HepG2 (cell line): ENCODE results near the gene ARL11. TPM values are rescaled to one million over a fixed set of nuclear protein-coding genes. Genes with fewer than 3 reads are reported as not detected.

Experiments used
- ATAC-seq: fragments of 200-7000 bp; cut with Tn5 transposase; 3 replicates; pipeline ENCODE4 v1.9.1; 2020; ENCODE audit warnings: mild to moderate bottlenecking, moderate library complexity
- BruUV-seq: library from RNA; stranded (reverse); fragments of 400-500 nt; replicated peaks from 2 replicates; lab custom pipeline; 2021; lab: Mats Ljungman, UMichigan
- CTCF ChIA-PET: fragments of 300-600 bp; formaldehyde crosslinking; extraction: SDS; loops from one replicate; lab custom pipeline; 2021; ENCODE audit warnings: low total read pairs, inconsistent platforms, low intra/inter-chr PET ratio; lab: Yijun Ruan, JAX
- POLR2A ChIA-PET: fragments of 350-600 bp; sonication (Branson Sonifier 250); formaldehyde crosslinking; loops from one replicate; lab custom pipeline; 2020; ENCODE audit warnings: antibody characterized with exemption, inconsistent platforms; lab: Yijun Ruan, JAX
- DNase-seq: peaks from one replicate; pipeline ENCODE4 v3.0.0-alpha.2; 2015; ENCODE audit warnings: low spot score
- FAIRE-seq: peaks from 3 replicates; lab custom pipeline; 2011; peaks lifted over from hg19 to GRCh38; lab: Jason Lieb, UNC
- H2AFZ ChIP-seq: one replicate; pipeline ENCODE4 v1.6.1; 2011; ENCODE audit warnings: low read length, inconsistent platforms
- H3K27ac ChIP-seq: fragments of 300-600 bp; 3 replicates; pipeline ENCODE4 v1.8.0; 2011; ENCODE audit warnings: mixed run types, mild to moderate bottlenecking, mixed read lengths, low read length, inconsistent platforms; ENCODE audit not compliant: insufficient read depth; ENCODE audit errors: extremely low read length
- H3K27me3 ChIP-seq, 2 experiments: fragments of 200-600 bp in 1 of 2; 2 replicates in 1 of 2; 3 replicates in 1 of 2; pipeline versions ENCODE4 v1.6.0 to v1.8.0; 2011; ENCODE audit warnings: low read length in 2 of 2, mild to moderate bottlenecking in 2 of 2, moderate library complexity in 2 of 2, inconsistent platforms in 1 of 2; ENCODE audit not compliant: insufficient read depth in 2 of 2, control insufficient read depth in 1 of 2
- H3K36me3 ChIP-seq, 2 experiments: fragments of 200-600 bp in 1 of 2; replicated peaks in 1 of 2; 2 replicates in 1 of 2; 3 replicates in 1 of 2; pipeline versions ENCODE4 v1.5.1 to v1.8.0; 2011; ENCODE audit warnings: low read length in 2 of 2, inconsistent platforms in 1 of 2; ENCODE audit not compliant: insufficient read depth in 2 of 2, control insufficient read depth in 1 of 2
- H3K4me1 ChIP-seq: 2 replicates; pipeline ENCODE4 v1.5.1; 2012; ENCODE audit warnings: low read length, inconsistent platforms; ENCODE audit not compliant: insufficient read depth
- H3K4me2 ChIP-seq: 2 replicates; pipeline ENCODE4 v1.6.0; 2011; ENCODE audit warnings: low read depth, low read length, inconsistent platforms
- H3K4me3 ChIP-seq, 3 experiments: fragments of 200-600 bp in 1 of 3; sonication (generic), shearing (Covaris generic) in 1 of 3; replicated peaks in 1 of 3; 2 replicates each; pipeline ENCODE4 v1.5.1; 2011 to 2016; ENCODE audit warnings: low read length in 3 of 3, inconsistent platforms in 2 of 3, low read depth in 2 of 3, mild to moderate bottlenecking in 2 of 3, control low read depth in 1 of 3, mixed read lengths in 1 of 3; ENCODE audit not compliant: insufficient read depth in 1 of 3
- H3K79me2 ChIP-seq: one replicate; pipeline ENCODE4 v1.6.1; 2011; ENCODE audit warnings: low read length, inconsistent platforms; ENCODE audit not compliant: insufficient read depth
- H3K9ac ChIP-seq: 2 replicates; pipeline ENCODE4 v1.6.0; 2011; ENCODE audit warnings: mild to moderate bottlenecking, low read depth, low read length, inconsistent platforms; ENCODE audit not compliant: insufficient read depth
- H3K9me3 ChIP-seq: 2 replicates; pipeline ENCODE4 v1.5.1; 2012; ENCODE audit warnings: mild to moderate bottlenecking, low read length
- H4K20me1 ChIP-seq: 2 replicates; pipeline ENCODE4 v1.6.0; 2011; ENCODE audit warnings: inconsistent platforms, mild to moderate bottlenecking, low read length, moderate library complexity; ENCODE audit not compliant: insufficient read depth
- CSRNP2 ChIP-seq: sonication (generic); formaldehyde crosslinking; conservative IDR thresholded peaks from 2 replicates; pipeline ENCODE4 v1.8.0; 2022; ENCODE audit warnings: low read depth, missing genetic modification reagents
- RFXAP ChIP-seq: sonication (generic); formaldehyde crosslinking; IDR thresholded peaks from 2 replicates; pipeline ENCODE4 v1.4.0; 2020; ENCODE audit warnings: missing genetic modification reagents, borderline replicate concordance
- RNF219 ChIP-seq: sonication (generic); formaldehyde crosslinking; IDR thresholded peaks from 2 replicates; pipeline ENCODE4 v1.5.0; 2020; ENCODE audit warnings: mild to moderate bottlenecking, missing genetic modification reagents
- SALL1 ChIP-seq: sonication (generic); formaldehyde crosslinking; IDR thresholded peaks from 2 replicates; pipeline ENCODE4 v1.8.0; 2022; ENCODE audit warnings: mild to moderate bottlenecking, missing genetic modification reagents
- ZNF549 ChIP-seq: sonication (generic); formaldehyde crosslinking; IDR thresholded peaks from 2 replicates; pipeline ENCODE4 v1.5.0; 2020; ENCODE audit warnings: missing genetic modification reagents
- ZNF563 ChIP-seq: sonication (generic); formaldehyde crosslinking; IDR thresholded peaks from 2 replicates; pipeline ENCODE4 v1.8.0; 2022; ENCODE audit warnings: mild to moderate bottlenecking, moderate library complexity, missing genetic modification reagents
- WGBS: methylation state at CpG from one replicate; pipeline ENCODE4 v1.1.6; 2017; ENCODE audit warnings: low lambda C conversion rate; 5-methylcytosine and 5-hydroxymethylcytosine counted together
- in situ Hi-C: cut with HindIII; loops from 2 replicates; pipeline ENCODE4 v1.10.0; 2017; ENCODE audit warnings: low pct_unique_long_range_greater_than_20kb; ENCODE audit not compliant: extremely low pct_ligation_motif_present
- intact Hi-C: fragments of 100-400 bp; cut with micrococcal nuclease; formaldehyde crosslinking; loops from one replicate; pipeline ENCODE4 v1.10.0; 2022; ENCODE audit not compliant: unreplicated experiment
- polyA plus RNA-seq, 8 experiments: library from polyadenylated mRNA; depleted of rRNA in 3 of 8; stranded (reverse) in 7 of 8; unstranded in 1 of 8; fragments of >200 nt; fragmentation: Illumina TruSeq in 4 of 8; extraction: Trizol in 4 of 8; gene quantifications; 2 replicates each; pipeline versions ENCODE4 v1.2.1 to v1.2.3, GENCODE V29; 2011 to 2016; ENCODE audit warnings: low read depth in 4 of 8, missing spikeins in 1 of 8, mixed read lengths in 1 of 8; ENCODE audit not compliant: insufficient read depth in 1 of 8
- total RNA-seq, 5 experiments: library from RNA; depleted of rRNA; stranded (reverse); fragments of >200 nt; fragmentation: Illumina TruSeq; extraction: Trizol; gene quantifications; 2 replicates each; pipeline ENCODE4 v1.2.3, GENCODE V29; 2016; ENCODE audit warnings: low read depth in 1 of 5
- TF ChIP-seq, protein P1 (sequence below): sonication (generic); formaldehyde crosslinking; IDR thresholded peaks from 2 replicates; pipeline ENCODE4 v1.4.0; 2020; ENCODE audit warnings: missing genetic modification reagents

ARL11 gene
- total and polyA plus RNA-seq, 2 of the 13 experiments (the other 11 are each of a cell fraction or from before 2014, with no cell fraction given): 0.04 to 0.22 TPM

DNA sequence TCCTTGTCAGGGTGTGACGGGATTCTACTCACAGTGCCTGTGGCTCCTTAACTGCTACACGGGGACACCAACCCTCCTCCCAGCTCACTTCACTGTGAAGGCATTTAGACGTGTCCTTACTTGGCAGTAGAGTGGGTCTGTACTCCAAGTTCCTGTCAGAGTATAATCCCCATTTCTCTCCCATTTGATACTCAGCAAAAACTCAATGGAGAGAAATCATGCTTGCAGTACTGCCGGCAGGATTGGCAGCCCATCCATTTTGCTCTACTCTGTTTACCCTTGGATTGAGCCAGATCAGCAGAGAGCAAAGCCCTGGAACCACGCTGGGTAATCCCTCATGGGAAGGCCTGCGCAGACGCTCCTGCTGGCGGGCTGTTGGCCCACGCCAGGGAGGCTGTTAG, 28.9 kb downstream of the ARL11 start:
- Histone ChIP-seq H3K4me2 (no peak overlapping the region), H3K79me2 (no peaks in the 10 kb centered on the region), H3K27me3 (no peaks in the 10 kb centered on the region), H3K9ac (no peak overlapping the region), H3K36me3 (peaks cover 1 to 26% of the 10 kb centered on the region in 2 experiments), H2AFZ (no peak overlapping the region), H3K4me3 (no peak overlapping the region), H3K27ac (no peak overlapping the region), H3K4me1 (peaks cover 5% of the 10 kb centered on the region; the same call in 1 of the 2 replicates), H3K9me3 (no peaks in the 10 kb centered on the region), H4K20me1 (no peaks in the 10 kb centered on the region)
- TF ChIP-seq CSRNP2 (CRISPR knock-in tag): no peak
- TF ChIP-seq ZNF563 (CRISPR knock-in tag): no peak
- TF ChIP-seq RFXAP (CRISPR knock-in tag): no peak
- TF ChIP-seq ZNF549 (CRISPR knock-in tag): no peak
- TF ChIP-seq, protein P1, sequence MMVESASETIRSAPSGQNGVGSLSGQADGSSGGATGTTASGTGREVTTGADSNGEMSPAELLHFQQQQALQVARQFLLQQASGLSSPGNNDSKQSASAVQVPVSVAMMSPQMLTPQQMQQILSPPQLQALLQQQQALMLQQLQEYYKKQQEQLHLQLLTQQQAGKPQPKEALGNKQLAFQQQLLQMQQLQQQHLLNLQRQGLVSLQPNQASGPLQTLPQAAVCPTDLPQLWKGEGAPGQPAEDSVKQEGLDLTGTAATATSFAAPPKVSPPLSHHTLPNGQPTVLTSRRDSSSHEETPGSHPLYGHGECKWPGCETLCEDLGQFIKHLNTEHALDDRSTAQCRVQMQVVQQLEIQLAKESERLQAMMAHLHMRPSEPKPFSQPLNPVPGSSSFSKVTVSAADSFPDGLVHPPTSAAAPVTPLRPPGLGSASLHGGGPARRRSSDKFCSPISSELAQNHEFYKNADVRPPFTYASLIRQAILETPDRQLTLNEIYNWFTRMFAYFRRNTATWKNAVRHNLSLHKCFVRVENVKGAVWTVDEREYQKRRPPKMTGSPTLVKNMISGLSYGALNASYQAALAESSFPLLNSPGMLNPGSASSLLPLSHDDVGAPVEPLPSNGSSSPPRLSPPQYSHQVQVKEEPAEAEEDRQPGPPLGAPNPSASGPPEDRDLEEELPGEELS: no peak
- no peak for TF ChIP-seq RNF219 (CRISPR knock-in tag)
- no peak for TF ChIP-seq SALL1 (CRISPR knock-in tag)
- over 99% methylated on average over 9 of the region's 9 CpGs for WGBS
- ChIA-PET POLR2A (no interaction called here), CTCF (no interaction called here)
- FAIRE-seq (no peak), DNase-seq (no peak), ATAC-seq (no peak)
- BruUV-seq: no TSS peak
- in situ Hi-C loops (loop anchor here (25.0 kb wide), 3 partner anchors 1155 to 1405 kb away; partner anchors contain the start of gene RNASEH2B), intact Hi-C loops (no loop called here)
